A673 (cell line): ENCODE results near the gene OR2AT4.

Experiments used
- CTCF ChIP-seq: fragments of 300-800, 200-600 bp; sonication (generic); conservative IDR thresholded peaks from 2 replicates; pipeline ENCODE4 v1.5.1; 2017; ENCODE audit warnings: low read depth, mild to moderate bottlenecking, antibody characterized with exemption, low read length, moderate library complexity, mixed read lengths
- EZH2 ChIP-seq: fragments of 200-600 bp; sonication (generic); IDR thresholded peaks from 2 replicates; pipeline ENCODE4 v1.6.1; 2017; ENCODE audit warnings: borderline replicate concordance, low read depth, mild to moderate bottlenecking, mixed read lengths, antibody characterized with exemption, low read length; ENCODE audit not compliant: poor library complexity, severe bottlenecking

- TF ChIP-seq CTCF (no peak), EZH2 (no peak)
Measured at GRCh38 chr11:75040167-75040770, 56.4 kb downstream of the OR2AT4 start.
